Measurements from ENCODE around the gene KCNK1.

DNA sequence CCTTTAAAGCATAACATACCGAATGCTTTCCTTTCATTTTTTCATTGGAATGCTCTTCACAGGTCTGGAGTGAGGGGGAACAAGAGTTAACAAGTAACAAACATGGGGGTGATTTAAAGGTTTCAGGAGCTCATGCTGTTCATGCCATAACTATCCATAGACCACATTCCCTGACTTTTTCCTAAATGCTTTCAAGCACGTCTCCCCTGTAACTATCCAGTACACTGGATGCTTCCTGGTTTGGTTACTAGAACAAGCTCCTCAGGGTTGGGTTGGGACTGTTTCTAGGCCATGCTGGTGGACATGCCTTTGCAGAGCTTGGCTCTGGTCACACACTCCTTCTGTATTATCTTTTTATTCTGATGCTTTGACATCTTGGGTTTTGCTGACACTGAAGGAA, 38.6 kb downstream of the KCNK1 start:
- TF ChIP-seq, protein P1, sequence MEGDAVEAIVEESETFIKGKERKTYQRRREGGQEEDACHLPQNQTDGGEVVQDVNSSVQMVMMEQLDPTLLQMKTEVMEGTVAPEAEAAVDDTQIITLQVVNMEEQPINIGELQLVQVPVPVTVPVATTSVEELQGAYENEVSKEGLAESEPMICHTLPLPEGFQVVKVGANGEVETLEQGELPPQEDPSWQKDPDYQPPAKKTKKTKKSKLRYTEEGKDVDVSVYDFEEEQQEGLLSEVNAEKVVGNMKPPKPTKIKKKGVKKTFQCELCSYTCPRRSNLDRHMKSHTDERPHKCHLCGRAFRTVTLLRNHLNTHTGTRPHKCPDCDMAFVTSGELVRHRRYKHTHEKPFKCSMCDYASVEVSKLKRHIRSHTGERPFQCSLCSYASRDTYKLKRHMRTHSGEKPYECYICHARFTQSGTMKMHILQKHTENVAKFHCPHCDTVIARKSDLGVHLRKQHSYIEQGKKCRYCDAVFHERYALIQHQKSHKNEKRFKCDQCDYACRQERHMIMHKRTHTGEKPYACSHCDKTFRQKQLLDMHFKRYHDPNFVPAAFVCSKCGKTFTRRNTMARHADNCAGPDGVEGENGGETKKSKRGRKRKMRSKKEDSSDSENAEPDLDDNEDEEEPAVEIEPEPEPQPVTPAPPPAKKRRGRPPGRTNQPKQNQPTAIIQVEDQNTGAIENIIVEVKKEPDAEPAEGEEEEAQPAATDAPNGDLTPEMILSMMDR (IDR thresholded peaks at IDR 0.05) = no peak
- TF ChIP-seq POLR2AphosphoS5 (IDR thresholded peaks at IDR 0.05) = no peak
- no peak for TF ChIP-seq POLR2A (IDR thresholded peaks at IDR 0.05)
- TF ChIP-seq EP300 (IDR thresholded peaks at IDR 0.05; ENCODE audit: low read depth) = no peak
